Loucy (cell line): Measurements from ENCODE around the gene NKTR.

Experiments used
- EZH2phosphoT487 ChIP-seq: fragments of 200-600 bp; IDR thresholded peaks from 2 replicates; pipeline ENCODE4 v1.6.1; 2018; ENCODE audit warnings: antibody characterized with exemption, mild to moderate bottlenecking, moderate library complexity, borderline replicate concordance
- TF ChIP-seq, protein P1 (sequence below): fragments of 200-600 bp; sonication (generic); conservative IDR thresholded peaks from 2 replicates; pipeline ENCODE4 v1.5.1; 2014; ENCODE audit warnings: mild to moderate bottlenecking, antibody characterized with exemption, low read length

DNA sequence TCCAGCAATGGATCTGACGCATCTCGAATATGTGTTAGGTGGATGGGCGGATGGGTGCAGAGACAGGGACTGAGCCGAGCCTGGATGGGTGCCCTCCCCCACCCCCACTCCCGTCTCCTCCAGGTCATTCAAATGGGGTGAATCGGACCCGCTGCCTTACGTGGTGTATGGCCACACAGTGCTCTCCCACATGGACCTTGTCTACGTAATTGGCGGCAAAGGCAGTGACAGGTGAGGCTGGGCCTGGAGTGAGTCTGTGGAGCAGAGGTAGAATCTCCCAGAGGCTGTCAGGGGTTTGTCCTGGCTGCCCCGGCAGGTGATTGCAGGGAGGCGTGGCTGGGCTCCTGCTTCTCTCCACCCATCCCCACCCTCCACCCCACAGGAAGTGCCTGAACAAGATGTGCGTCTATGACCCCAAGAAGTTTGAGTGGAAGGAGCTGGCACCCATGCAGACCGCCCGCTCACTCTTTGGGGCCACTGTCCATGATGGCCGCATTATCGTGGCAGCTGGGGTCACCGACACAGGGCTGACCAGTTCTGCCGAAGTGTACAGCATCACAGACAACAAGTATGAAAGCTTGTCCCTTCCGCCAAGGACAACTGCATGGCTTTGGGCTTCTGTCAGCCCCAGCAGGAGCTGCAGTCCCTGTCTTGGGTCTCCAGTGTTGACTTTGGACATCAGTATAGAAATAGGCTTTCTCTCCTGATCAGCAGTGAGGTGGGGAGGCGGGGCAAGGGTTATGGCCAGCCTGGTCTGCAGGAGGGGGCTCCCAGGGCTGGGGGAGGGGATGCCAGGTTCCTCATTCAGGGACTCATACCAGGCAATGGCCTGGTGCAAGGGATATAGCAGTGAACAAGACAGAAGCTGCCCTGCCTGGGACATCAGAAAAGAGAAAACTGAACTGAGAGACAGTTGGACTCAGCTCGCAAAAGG, 88.3 kb downstream of the NKTR start:
- TF ChIP-seq, protein P1, sequence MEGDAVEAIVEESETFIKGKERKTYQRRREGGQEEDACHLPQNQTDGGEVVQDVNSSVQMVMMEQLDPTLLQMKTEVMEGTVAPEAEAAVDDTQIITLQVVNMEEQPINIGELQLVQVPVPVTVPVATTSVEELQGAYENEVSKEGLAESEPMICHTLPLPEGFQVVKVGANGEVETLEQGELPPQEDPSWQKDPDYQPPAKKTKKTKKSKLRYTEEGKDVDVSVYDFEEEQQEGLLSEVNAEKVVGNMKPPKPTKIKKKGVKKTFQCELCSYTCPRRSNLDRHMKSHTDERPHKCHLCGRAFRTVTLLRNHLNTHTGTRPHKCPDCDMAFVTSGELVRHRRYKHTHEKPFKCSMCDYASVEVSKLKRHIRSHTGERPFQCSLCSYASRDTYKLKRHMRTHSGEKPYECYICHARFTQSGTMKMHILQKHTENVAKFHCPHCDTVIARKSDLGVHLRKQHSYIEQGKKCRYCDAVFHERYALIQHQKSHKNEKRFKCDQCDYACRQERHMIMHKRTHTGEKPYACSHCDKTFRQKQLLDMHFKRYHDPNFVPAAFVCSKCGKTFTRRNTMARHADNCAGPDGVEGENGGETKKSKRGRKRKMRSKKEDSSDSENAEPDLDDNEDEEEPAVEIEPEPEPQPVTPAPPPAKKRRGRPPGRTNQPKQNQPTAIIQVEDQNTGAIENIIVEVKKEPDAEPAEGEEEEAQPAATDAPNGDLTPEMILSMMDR: no peak
- no peak for TF ChIP-seq EZH2phosphoT487
